ENCODE data around the gene SNX10. TPM values are rescaled to one million over a fixed set of nuclear protein-coding genes. Genes with fewer than 3 reads are reported as not detected.

Gene SNX10
- total RNA-seq, 2 donors from 2014 or later = 0.96 to 3.3 TPM

DNA sequence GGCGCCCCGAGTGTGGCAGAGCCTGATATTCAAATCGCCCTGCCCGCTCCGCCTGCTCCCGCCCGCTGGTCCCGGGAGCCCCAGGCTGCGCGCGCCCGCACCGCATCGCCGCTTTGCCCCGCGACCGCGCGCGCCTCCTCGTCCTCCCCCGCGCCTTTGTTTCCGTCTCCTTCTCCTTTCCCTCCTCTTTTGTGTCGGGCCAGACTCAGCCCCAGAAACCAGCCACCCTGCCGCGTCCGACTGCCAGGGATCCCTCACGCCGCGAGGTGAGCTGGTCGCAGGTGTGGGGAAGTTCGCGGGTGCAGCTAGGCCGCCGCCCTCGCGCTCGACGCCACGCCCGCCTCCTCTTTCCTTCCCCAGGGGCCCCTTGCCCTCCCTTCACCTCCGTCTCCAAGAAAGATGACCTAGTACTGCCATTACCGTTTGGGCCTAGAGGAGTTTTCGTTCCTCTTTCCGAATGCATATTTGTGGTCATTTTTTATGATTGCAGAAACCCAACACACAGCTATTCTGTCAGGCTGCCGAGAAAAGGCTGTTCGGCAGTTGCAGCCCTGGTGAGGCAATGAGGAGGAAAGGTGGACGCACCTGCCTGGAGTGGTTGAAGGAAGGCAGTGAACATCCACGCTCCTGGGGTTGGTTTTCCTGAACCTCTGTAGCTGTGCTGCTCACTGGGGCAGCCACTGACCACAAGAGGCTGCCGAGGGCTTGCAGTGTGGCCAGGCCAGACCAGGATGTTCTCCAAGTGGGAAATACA, 107.3 kb downstream of the SNX10 start:
- H3K36me3 ChIP-seq = no peaks in the 10 kb centered on the region
- no peaks in the 10 kb centered on the region for H3K9me3 ChIP-seq
- DNase-seq (ENCODE audit: low spot score) = no peak
- no peaks in the 10 kb centered on the region for H3K27me3 ChIP-seq
- TF ChIP-seq, protein P1, sequence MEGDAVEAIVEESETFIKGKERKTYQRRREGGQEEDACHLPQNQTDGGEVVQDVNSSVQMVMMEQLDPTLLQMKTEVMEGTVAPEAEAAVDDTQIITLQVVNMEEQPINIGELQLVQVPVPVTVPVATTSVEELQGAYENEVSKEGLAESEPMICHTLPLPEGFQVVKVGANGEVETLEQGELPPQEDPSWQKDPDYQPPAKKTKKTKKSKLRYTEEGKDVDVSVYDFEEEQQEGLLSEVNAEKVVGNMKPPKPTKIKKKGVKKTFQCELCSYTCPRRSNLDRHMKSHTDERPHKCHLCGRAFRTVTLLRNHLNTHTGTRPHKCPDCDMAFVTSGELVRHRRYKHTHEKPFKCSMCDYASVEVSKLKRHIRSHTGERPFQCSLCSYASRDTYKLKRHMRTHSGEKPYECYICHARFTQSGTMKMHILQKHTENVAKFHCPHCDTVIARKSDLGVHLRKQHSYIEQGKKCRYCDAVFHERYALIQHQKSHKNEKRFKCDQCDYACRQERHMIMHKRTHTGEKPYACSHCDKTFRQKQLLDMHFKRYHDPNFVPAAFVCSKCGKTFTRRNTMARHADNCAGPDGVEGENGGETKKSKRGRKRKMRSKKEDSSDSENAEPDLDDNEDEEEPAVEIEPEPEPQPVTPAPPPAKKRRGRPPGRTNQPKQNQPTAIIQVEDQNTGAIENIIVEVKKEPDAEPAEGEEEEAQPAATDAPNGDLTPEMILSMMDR (IDR thresholded peaks at IDR 0.05) = peak in 1 of 2 donors; percentile 29
- H3K4me1 ChIP-seq = peaks cover 0 to 15% of the 10 kb centered on the region in 2 donors
- peak overlapping the region; percentile 60 to 63 for H3K4me3 ChIP-seq
- H3K27ac ChIP-seq = peak overlapping the region; percentile 74 to 77

DNA sequence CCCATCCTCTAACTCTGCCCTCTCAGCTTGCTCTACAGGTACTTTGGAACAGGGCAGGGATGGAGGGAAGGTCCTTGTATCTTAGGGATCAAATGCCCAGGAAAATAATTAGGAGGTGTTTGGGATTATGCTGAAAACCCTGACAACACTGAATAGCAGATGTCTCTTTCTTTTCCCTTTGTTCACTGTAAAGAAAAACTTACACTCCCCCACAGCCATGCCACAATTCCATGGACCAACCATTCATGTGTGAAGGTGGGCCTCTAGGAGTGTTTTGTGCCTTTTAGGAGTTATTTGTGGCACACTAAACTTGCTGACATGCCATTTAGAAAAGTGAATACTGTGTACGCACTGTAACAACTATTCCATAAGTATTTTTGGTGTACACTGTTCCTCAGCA, 108.1 kb downstream of the SNX10 start:
- Histone ChIP-seq H3K4me3 (no peak overlapping the region), H3K27ac (no peak overlapping the region)

DNA sequence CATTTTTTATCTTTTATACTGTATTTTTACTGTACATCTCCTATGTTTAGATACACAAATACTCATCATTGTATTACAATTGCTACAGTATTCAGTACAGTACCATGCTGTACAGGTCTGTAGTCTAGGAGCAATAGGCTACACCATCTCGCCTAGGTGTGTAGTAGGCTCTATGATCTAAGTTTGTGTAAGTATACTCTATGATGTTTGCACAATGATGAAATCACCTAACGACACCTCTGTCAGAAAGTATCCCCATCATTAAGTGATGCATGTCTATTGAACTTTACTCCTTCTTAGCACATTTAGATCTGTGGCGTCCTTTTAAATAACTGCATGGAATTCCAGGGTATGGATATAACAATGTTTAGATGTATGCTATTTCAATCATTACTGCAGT, 112.0 kb downstream of the SNX10 start:
- H3K27me3 ChIP-seq = no peaks in the 10 kb centered on the region
- no peak overlapping the region for H3K27ac ChIP-seq

More for the DNA sequence above, 108.1 kb downstream of the SNX10 start:
- TF ChIP-seq, protein P1 (IDR thresholded peaks at IDR 0.05) = no peak
- Histone ChIP-seq H3K4me1 (peaks cover 0 to 15% of the 10 kb centered on the region in 2 donors), H3K36me3 (no peaks in the 10 kb centered on the region), H3K27me3 (no peaks in the 10 kb centered on the region), H3K9me3 (no peaks in the 10 kb centered on the region)
- DNase-seq (ENCODE audit: low spot score) = no peak

DNA sequence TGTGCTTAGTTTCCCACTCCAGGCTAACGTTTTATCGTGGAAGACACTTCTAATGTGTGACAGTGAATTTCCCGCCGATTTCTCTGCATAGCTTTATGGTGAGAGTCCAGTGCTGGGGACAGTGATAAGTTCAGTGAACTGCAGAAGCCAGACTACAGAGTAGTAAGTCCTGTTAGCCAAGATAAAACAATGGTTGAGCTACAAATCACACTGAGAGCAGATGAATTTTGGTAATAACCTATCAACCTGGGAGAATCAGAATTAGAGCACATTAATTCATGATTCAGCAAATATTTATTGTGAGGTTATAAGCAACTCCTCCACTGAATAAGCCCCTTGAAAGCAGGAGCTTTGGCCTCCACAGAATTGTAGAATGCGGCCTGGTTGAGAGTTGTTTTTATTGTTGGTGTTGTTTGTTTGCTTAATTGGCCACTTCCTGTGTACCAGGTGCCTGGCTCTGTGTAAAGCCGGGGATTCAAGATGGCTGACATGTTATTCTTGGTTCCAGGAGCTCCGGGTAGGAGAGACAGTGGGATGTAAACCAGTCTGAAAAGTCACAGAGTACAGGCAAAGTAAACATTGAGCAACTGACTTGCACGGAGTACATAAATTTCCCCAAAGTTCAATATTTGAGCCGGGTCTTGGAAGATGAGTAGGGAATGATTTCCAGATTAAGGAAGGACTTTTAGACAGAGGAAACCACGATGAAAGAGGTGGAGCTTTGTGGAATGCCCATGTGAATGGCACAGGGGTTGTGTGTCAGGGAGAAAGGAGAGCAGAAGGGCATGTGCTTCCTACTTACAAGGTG, 112.7 kb downstream of the SNX10 start:
- no peak for DNase-seq (ENCODE audit: low spot score)
- Histone ChIP-seq H3K36me3 (no peaks in the 10 kb centered on the region), H3K9me3 (no peaks in the 10 kb centered on the region), H3K4me1 (peaks cover 0 to under 1% of the 10 kb centered on the region in 2 donors), H3K27ac (no peak overlapping the region), H3K27me3 (no peaks in the 10 kb centered on the region), H3K4me3 (no peak overlapping the region)
- TF ChIP-seq, protein P1 (IDR thresholded peaks at IDR 0.05) = no peak

More for the DNA sequence above, 112.0 kb downstream of the SNX10 start:
- Histone ChIP-seq H3K4me1 (peaks cover 0 to 6% of the 10 kb centered on the region in 2 donors), H3K4me3 (no peak overlapping the region), H3K9me3 (no peaks in the 10 kb centered on the region), H3K36me3 (no peaks in the 10 kb centered on the region)
- TF ChIP-seq, protein P1 (IDR thresholded peaks at IDR 0.05) = no peak
- no peak for DNase-seq (ENCODE audit: low spot score)

DNA sequence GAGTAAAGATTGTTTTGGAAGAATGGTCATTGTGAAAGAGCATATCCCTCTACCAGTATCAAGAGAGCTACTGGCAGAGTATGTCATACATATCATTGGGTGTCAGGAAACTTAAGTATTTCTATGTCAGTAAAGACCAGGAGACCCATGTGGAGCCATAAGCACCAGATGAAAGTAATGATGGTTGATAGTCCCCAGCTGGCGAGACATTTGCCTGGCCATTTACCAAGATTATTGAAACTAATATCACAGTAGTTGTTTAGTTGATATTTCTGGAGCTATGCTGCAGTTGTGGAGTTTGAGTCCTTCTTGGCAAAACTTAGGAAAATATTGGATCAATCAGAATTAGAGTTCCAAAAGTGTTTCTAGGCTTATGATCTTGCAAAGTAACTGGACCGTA, 114.8 kb downstream of the SNX10 start:
- Histone ChIP-seq H3K4me3 (no peak overlapping the region), H3K27me3 (no peaks in the 10 kb centered on the region), H3K4me1 (no peaks in the 10 kb centered on the region), H3K9me3 (no peaks in the 10 kb centered on the region), H3K27ac (no peak overlapping the region), H3K36me3 (no peaks in the 10 kb centered on the region)
- TF ChIP-seq, protein P1 (IDR thresholded peaks at IDR 0.05) = no peak
- no peak for DNase-seq (ENCODE audit: low spot score)

Measured in right atrium auricular region (tissue), 2 donors.